ENCODE results near the gene OSBPL6. TPM values are rescaled to one million over a fixed set of nuclear protein-coding genes. Genes with fewer than 3 reads are reported as not detected.

Gene OSBPL6
- total RNA-seq, 1 experiment from 2014 or later = 0.30 TPM

GRCh38 chr2:178365116-178365515 lies 170.8 kb downstream of the OSBPL6 start:
- no peaks in the 10 kb centered on the region for H4K20me1 ChIP-seq (ENCODE audit: insufficient read depth, low read depth, low read length)
- H3K27me3 ChIP-seq (ENCODE audit: low read length) = no peaks in the 10 kb centered on the region
- H3K9me2 ChIP-seq (replicated peaks; ENCODE audit: insufficient read depth, low read length) = no peaks in the 10 kb centered on the region
- no peaks in the 10 kb centered on the region for H3K9me3 ChIP-seq (ENCODE audit: low read length)
- no peak overlapping the region for H3K27ac ChIP-seq (ENCODE audit: low read length)
- H2AFZ ChIP-seq (ENCODE audit: low read length) = no peak overlapping the region
- no peak for DNase-seq
- H3K79me2 ChIP-seq (ENCODE audit: low read length) = no peaks in the 10 kb centered on the region
- H3K4me1 ChIP-seq (ENCODE audit: low read length) = peaks cover 5% of the 10 kb centered on the region; the same call in 1 of the 2 replicates
- H3K9ac ChIP-seq (ENCODE audit: low read length) = no peak overlapping the region
- H3K4me2 ChIP-seq (ENCODE audit: low read depth, low read length, poor library complexity, severe bottlenecking) = no peak overlapping the region
- no peak overlapping the region for H3K4me3 ChIP-seq (ENCODE audit: low read length)
- H3K36me3 ChIP-seq (ENCODE audit: insufficient read depth, low read length) = no peaks in the 10 kb centered on the region

GRCh38 chr2:178366412-178366811 lies 172.1 kb downstream of the OSBPL6 start:
- H4K20me1 ChIP-seq (ENCODE audit: insufficient read depth, low read depth, low read length) = no peaks in the 10 kb centered on the region
- no peaks in the 10 kb centered on the region for H3K27me3 ChIP-seq (ENCODE audit: low read length)
- H3K9me3 ChIP-seq (ENCODE audit: low read length) = no peaks in the 10 kb centered on the region
- H3K27ac ChIP-seq (ENCODE audit: low read length) = no peak overlapping the region
- H3K36me3 ChIP-seq (ENCODE audit: insufficient read depth, low read length) = no peaks in the 10 kb centered on the region
- no peak overlapping the region for H3K4me3 ChIP-seq (ENCODE audit: low read length)
- no peak for DNase-seq
- no peak overlapping the region for H3K9ac ChIP-seq (ENCODE audit: low read length)
- no peak overlapping the region for H3K4me2 ChIP-seq (ENCODE audit: low read depth, low read length, poor library complexity, severe bottlenecking)
- no peaks in the 10 kb centered on the region for H3K4me1 ChIP-seq (ENCODE audit: low read length)
- H3K79me2 ChIP-seq (ENCODE audit: low read length) = no peaks in the 10 kb centered on the region
- H3K9me2 ChIP-seq (replicated peaks; ENCODE audit: insufficient read depth, low read length) = no peaks in the 10 kb centered on the region
- no peak overlapping the region for H2AFZ ChIP-seq (ENCODE audit: low read length)

- no peak overlapping the region for H3K4me3 ChIP-seq (ENCODE audit: low read length)
- no peaks in the 10 kb centered on the region for H3K9me3 ChIP-seq (ENCODE audit: low read length)
- H3K27ac ChIP-seq (ENCODE audit: low read length) = no peak overlapping the region
- H3K4me1 ChIP-seq (ENCODE audit: low read length) = no peaks in the 10 kb centered on the region
- no peak overlapping the region for H3K4me2 ChIP-seq (ENCODE audit: low read depth, low read length, poor library complexity, severe bottlenecking)
- no peaks in the 10 kb centered on the region for H4K20me1 ChIP-seq (ENCODE audit: insufficient read depth, low read depth, low read length)
- no peaks in the 10 kb centered on the region for H3K36me3 ChIP-seq (ENCODE audit: insufficient read depth, low read length)
- no peaks in the 10 kb centered on the region for H3K79me2 ChIP-seq (ENCODE audit: low read length)
- H2AFZ ChIP-seq (ENCODE audit: low read length) = no peak overlapping the region
- no peak for DNase-seq
- no peaks in the 10 kb centered on the region for H3K27me3 ChIP-seq (ENCODE audit: low read length)
- H3K9me2 ChIP-seq (replicated peaks; ENCODE audit: insufficient read depth, low read length) = no peaks in the 10 kb centered on the region
- no peak overlapping the region for H3K9ac ChIP-seq (ENCODE audit: low read length)
These were observed 173.0 kb downstream of the OSBPL6 start for GRCh38 chr2:178367344-178367743.

GRCh38 chr2:178374865-178375264 lies 180.6 kb downstream of the OSBPL6 start:
- Histone ChIP-seq H2AFZ (ENCODE audit: low read length) (no peak overlapping the region), H4K20me1 (ENCODE audit: insufficient read depth, low read depth, low read length) (no peaks in the 10 kb centered on the region), H3K9me2 (replicated peaks; ENCODE audit: insufficient read depth, low read length) (no peaks in the 10 kb centered on the region), H3K27me3 (ENCODE audit: low read length) (no peaks in the 10 kb centered on the region), H3K27ac (ENCODE audit: low read length) (no peak overlapping the region), H3K9ac (ENCODE audit: low read length) (no peak overlapping the region), H3K4me3 (ENCODE audit: low read length) (no peak overlapping the region), H3K9me3 (ENCODE audit: low read length) (no peaks in the 10 kb centered on the region), H3K4me2 (ENCODE audit: low read depth, low read length, poor library complexity, severe bottlenecking) (no peak overlapping the region), H3K4me1 (ENCODE audit: low read length) (no peaks in the 10 kb centered on the region), H3K79me2 (ENCODE audit: low read length) (no peaks in the 10 kb centered on the region), H3K36me3 (ENCODE audit: insufficient read depth, low read length) (no peaks in the 10 kb centered on the region)
- DNase-seq = no peak

- DNase-seq = no peak
- Histone ChIP-seq H3K9me2 (replicated peaks; ENCODE audit: insufficient read depth, low read length) (no peaks in the 10 kb centered on the region), H2AFZ (ENCODE audit: low read length) (no peak overlapping the region), H3K27ac (ENCODE audit: low read length) (no peak overlapping the region), H3K27me3 (ENCODE audit: low read length) (no peaks in the 10 kb centered on the region), H3K4me3 (ENCODE audit: low read length) (no peak overlapping the region), H3K4me1 (ENCODE audit: low read length) (no peaks in the 10 kb centered on the region), H3K9me3 (ENCODE audit: low read length) (no peaks in the 10 kb centered on the region), H3K79me2 (ENCODE audit: low read length) (no peaks in the 10 kb centered on the region), H4K20me1 (ENCODE audit: insufficient read depth, low read depth, low read length) (no peaks in the 10 kb centered on the region), H3K9ac (ENCODE audit: low read length) (no peak overlapping the region), H3K36me3 (ENCODE audit: insufficient read depth, low read length) (no peaks in the 10 kb centered on the region), H3K4me2 (ENCODE audit: low read depth, low read length, poor library complexity, severe bottlenecking) (no peak overlapping the region)
These were observed 182.7 kb downstream of the OSBPL6 start for GRCh38 chr2:178377046-178377445.

GRCh38 chr2:178379162-178380004 lies 185.1 kb downstream of the OSBPL6 start:
- Histone ChIP-seq H3K36me3 (ENCODE audit: insufficient read depth, low read length) (no peaks in the 10 kb centered on the region), H3K79me2 (ENCODE audit: low read length) (no peaks in the 10 kb centered on the region), H3K4me1 (ENCODE audit: low read length) (no peaks in the 10 kb centered on the region), H3K4me3 (ENCODE audit: low read length) (no peak overlapping the region), H2AFZ (ENCODE audit: low read length) (no peak overlapping the region), H3K9me2 (replicated peaks; ENCODE audit: insufficient read depth, low read length) (no peaks in the 10 kb centered on the region), H3K4me2 (ENCODE audit: low read depth, low read length, poor library complexity, severe bottlenecking) (no peak overlapping the region), H3K27ac (ENCODE audit: low read length) (no peak overlapping the region), H4K20me1 (ENCODE audit: insufficient read depth, low read depth, low read length) (no peaks in the 10 kb centered on the region), H3K9me3 (ENCODE audit: low read length) (no peaks in the 10 kb centered on the region), H3K9ac (ENCODE audit: low read length) (no peak overlapping the region), H3K27me3 (ENCODE audit: low read length) (no peaks in the 10 kb centered on the region)
- DNase-seq = no peak

GRCh38 chr2:178380763-178381162 lies 186.5 kb downstream of the OSBPL6 start:
- Histone ChIP-seq H3K79me2 (ENCODE audit: low read length) (no peaks in the 10 kb centered on the region), H3K9me2 (replicated peaks; ENCODE audit: insufficient read depth, low read length) (no peaks in the 10 kb centered on the region), H3K4me2 (ENCODE audit: low read depth, low read length, poor library complexity, severe bottlenecking) (no peak overlapping the region), H3K36me3 (ENCODE audit: insufficient read depth, low read length) (no peaks in the 10 kb centered on the region), H3K4me3 (ENCODE audit: low read length) (no peak overlapping the region), H3K27me3 (ENCODE audit: low read length) (no peaks in the 10 kb centered on the region), H3K9me3 (ENCODE audit: low read length) (no peaks in the 10 kb centered on the region), H3K27ac (ENCODE audit: low read length) (no peak overlapping the region), H3K4me1 (ENCODE audit: low read length) (no peaks in the 10 kb centered on the region), H2AFZ (ENCODE audit: low read length) (no peak overlapping the region), H3K9ac (ENCODE audit: low read length) (no peak overlapping the region), H4K20me1 (ENCODE audit: insufficient read depth, low read depth, low read length) (no peaks in the 10 kb centered on the region)
- DNase-seq = no peak

- H3K4me2 ChIP-seq (ENCODE audit: low read depth, low read length, poor library complexity, severe bottlenecking) = no peak overlapping the region
These were observed 189.4 kb downstream of the OSBPL6 start for GRCh38 chr2:178383718-178384117.

More at GRCh38 chr2:178383718-178384117, 189.4 kb downstream of the OSBPL6 start:
- H3K4me3 ChIP-seq (ENCODE audit: low read length) = no peak overlapping the region
- DNase-seq = no peak
- H3K4me1 ChIP-seq (ENCODE audit: low read length) = no peaks in the 10 kb centered on the region
- H3K9me2 ChIP-seq (replicated peaks; ENCODE audit: insufficient read depth, low read length) = no peaks in the 10 kb centered on the region
- no peaks in the 10 kb centered on the region for H3K36me3 ChIP-seq (ENCODE audit: insufficient read depth, low read length)
- no peak overlapping the region for H2AFZ ChIP-seq (ENCODE audit: low read length)
- H3K27ac ChIP-seq (ENCODE audit: low read length) = no peak overlapping the region
- no peaks in the 10 kb centered on the region for H3K9me3 ChIP-seq (ENCODE audit: low read length)
- no peaks in the 10 kb centered on the region for H3K27me3 ChIP-seq (ENCODE audit: low read length)
- no peaks in the 10 kb centered on the region for H3K79me2 ChIP-seq (ENCODE audit: low read length)
- no peak overlapping the region for H3K9ac ChIP-seq (ENCODE audit: low read length)
- no peaks in the 10 kb centered on the region for H4K20me1 ChIP-seq (ENCODE audit: insufficient read depth, low read depth, low read length)

Data from Karpas-422 (cell line).